Measurements from ENCODE around the gene DPP6. TPM values are rescaled to one million over a fixed set of nuclear protein-coding genes. Genes with fewer than 3 reads are reported as not detected.

Gene DPP6
- total RNA-seq, 4 donors from 2014 or later, result 1.8 to 33.7 (median 6.4) TPM

DNA sequence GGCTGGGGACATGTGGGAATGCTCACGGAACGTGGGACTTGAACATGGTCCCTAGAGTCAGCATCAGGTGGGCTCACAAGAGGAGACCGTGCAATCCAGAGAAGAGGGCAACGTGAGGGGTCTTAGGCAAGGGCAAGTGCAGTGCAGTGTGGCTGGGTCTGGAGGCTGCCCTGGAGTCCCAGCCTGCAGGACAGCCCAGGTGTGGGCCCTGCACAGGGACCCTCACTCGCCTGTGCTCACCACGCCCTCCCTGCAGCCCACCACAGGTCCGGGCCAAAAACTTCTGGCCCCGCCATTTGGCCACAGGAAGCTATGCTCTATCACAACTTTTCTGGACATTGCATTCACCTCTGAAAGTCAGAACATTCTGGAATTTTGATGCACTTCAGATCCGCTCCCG lies 817.2 kb downstream of the DPP6 start:
- DNase-seq, result no peak
- H3K36me3 ChIP-seq, result no peaks in the 10 kb centered on the region
- no peak for TF ChIP-seq POLR2AphosphoS5 (IDR thresholded peaks at IDR 0.05)
- H3K4me1 ChIP-seq, result no peaks in the 10 kb centered on the region
- H3K27ac ChIP-seq, result no peak overlapping the region
- peaks cover 24% of the 10 kb centered on the region for H3K27me3 ChIP-seq
- intact Hi-C loops (cut with DNase I; ENCODE audit: low total_unique reads) (no loop called here), in situ Hi-C loops (cut with MboI; ENCODE audit: low pct_ligation_motif_present in 1 of 4, low pct_unique_long_range_greater_than_20kb in 1 of 4, low sequenced_read_pairs in 3 of 4) (no loop called here)
- H3K4me3 ChIP-seq, result no peak overlapping the region
- H3K9me3 ChIP-seq, result no peaks in the 10 kb centered on the region
- 70 to 84% methylated on average over 4 to 10 of the region's 10 CpGs for WGBS, 2 donors (ENCODE audit: low coverage in 1 of 2)

DNA sequence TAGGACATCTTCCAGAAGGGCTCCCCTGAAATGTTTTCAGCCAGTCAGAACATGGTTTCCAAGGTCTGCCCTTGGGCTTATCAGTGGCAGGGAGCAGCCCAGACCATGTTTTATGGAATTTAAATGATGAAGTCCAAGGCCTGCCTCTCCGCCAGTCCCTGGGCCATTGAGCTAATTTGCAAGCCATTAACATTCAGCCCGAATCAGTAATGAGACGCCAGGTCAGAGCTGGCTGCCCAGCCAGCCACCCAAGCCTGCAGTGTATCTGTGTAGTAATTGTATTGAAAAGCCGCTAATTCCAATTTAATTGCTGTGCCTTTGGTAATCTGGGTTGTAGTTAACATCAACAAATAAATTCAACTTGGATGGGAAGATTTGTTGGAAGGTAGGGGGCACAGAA lies 819.3 kb downstream of the DPP6 start:
- no peaks in the 10 kb centered on the region for H3K4me1 ChIP-seq
- no peaks in the 10 kb centered on the region for H3K36me3 ChIP-seq
- no peak overlapping the region for H3K27ac ChIP-seq
- no peak overlapping the region for H3K4me3 ChIP-seq
- no peak for TF ChIP-seq POLR2AphosphoS5 (IDR thresholded peaks at IDR 0.05)
- TF ChIP-seq POLR2A (IDR thresholded peaks at IDR 0.05), result no peak
- no peak for TF ChIP-seq CTCF (IDR thresholded peaks at IDR 0.05)
- TF ChIP-seq EP300 (IDR thresholded peaks at IDR 0.05; ENCODE audit: low read depth), result no peak
- in situ Hi-C loops (cut with MboI; ENCODE audit: low pct_ligation_motif_present in 1 of 4, low pct_unique_long_range_greater_than_20kb in 1 of 4, low sequenced_read_pairs in 3 of 4), result no loop called here
- DNase-seq, result no peak
- peaks cover 22% of the 10 kb centered on the region for H3K27me3 ChIP-seq
- 79% methylated on average over 4 of the region's 4 CpGs; no CpG with 5 or more reads in 1 of the 2 donors for WGBS, 2 donors (ENCODE audit: low coverage in 1 of 2)
- no peaks in the 10 kb centered on the region for H3K9me3 ChIP-seq
- intact Hi-C loops (cut with DNase I; ENCODE audit: low total_unique reads), result no loop called here

- H3K27me3 ChIP-seq, result peaks cover 22% of the 10 kb centered on the region
- no peaks in the 10 kb centered on the region for H3K9me3 ChIP-seq
- in situ Hi-C loops (cut with MboI; ENCODE audit: low pct_ligation_motif_present in 1 of 4, low pct_unique_long_range_greater_than_20kb in 1 of 4, low sequenced_read_pairs in 3 of 4) (no loop called here), intact Hi-C loops (cut with DNase I; ENCODE audit: low total_unique reads) (no loop called here)
- TF ChIP-seq EP300 (IDR thresholded peaks at IDR 0.05; ENCODE audit: low read depth) (no peak), POLR2AphosphoS5 (IDR thresholded peaks at IDR 0.05) (no peak)
- no peak for DNase-seq
- H3K36me3 ChIP-seq, result no peaks in the 10 kb centered on the region
- H3K27ac ChIP-seq, result no peak overlapping the region
- WGBS, 2 donors (ENCODE audit: low coverage in 1 of 2), result 90% methylated on average over 20 of the region's 20 CpGs; no CpG with 5 or more reads in 1 of the 2 donors
- no peak overlapping the region for H3K4me3 ChIP-seq
- no peaks in the 10 kb centered on the region for H3K4me1 ChIP-seq
Measured at GRCh38 chr7:154871928-154872750, 819.9 kb downstream of the DPP6 start.

DNA sequence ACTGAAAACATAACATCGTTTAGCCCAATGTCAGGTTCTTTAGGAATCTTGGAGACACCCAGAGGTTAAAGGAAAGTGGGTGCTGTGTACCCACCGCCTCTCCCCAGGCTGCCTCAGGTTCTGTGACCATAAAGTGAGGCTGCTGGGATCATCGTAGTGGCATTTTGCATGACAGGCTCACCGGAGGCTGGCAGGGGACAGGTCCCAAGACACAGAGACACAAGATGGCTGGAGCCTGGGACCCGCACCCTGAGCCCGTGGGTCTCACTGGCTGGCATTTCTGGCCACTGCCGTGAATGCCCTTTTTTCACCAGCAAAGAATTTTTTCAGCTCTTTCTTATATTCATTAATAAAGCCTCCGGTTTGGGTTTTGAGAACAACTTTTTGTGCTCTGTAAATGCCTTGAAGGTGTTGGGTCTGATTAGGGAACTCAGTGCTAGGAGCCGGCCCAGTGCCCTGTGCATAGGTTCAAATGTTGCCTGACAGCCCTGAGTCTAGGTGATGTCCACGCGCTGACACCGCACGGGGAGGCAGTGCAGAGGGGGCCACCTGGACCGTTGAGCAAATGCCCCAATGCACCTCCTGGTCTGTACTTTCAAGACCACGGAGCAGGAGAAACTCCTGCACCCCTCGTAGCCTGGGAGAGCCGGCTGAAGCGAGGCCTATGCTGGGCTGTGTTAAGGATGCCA lies 820.8 kb downstream of the DPP6 start:
- Histone ChIP-seq H3K4me3 (no peak overlapping the region), H3K27me3 (peaks cover 21% of the 10 kb centered on the region), H3K36me3 (no peaks in the 10 kb centered on the region), H3K27ac (no peak overlapping the region), H3K4me1 (no peaks in the 10 kb centered on the region), H3K9me3 (no peaks in the 10 kb centered on the region)
- intact Hi-C loops (cut with DNase I; ENCODE audit: low total_unique reads) (no loop called here), in situ Hi-C loops (cut with MboI; ENCODE audit: low pct_ligation_motif_present in 1 of 4, low pct_unique_long_range_greater_than_20kb in 1 of 4, low sequenced_read_pairs in 3 of 4) (no loop called here)
- 90% methylated on average over 18 of the region's 18 CpGs; no CpG with 5 or more reads in 1 of the 2 donors for WGBS, 2 donors (ENCODE audit: low coverage in 1 of 2)
- DNase-seq, result no peak
- TF ChIP-seq POLR2AphosphoS5 (IDR thresholded peaks at IDR 0.05), result no peak
- TF ChIP-seq CTCF (IDR thresholded peaks at IDR 0.05), result no peak
- TF ChIP-seq EP300 (IDR thresholded peaks at IDR 0.05; ENCODE audit: low read depth), result no peak
- TF ChIP-seq POLR2A (IDR thresholded peaks at IDR 0.05), result no peak

- Histone ChIP-seq H3K9me3 (no peaks in the 10 kb centered on the region), H3K4me3 (no peak overlapping the region), H3K27me3 (peaks cover 15% of the 10 kb centered on the region), H3K27ac (no peak overlapping the region), H3K36me3 (no peaks in the 10 kb centered on the region), H3K4me1 (no peaks in the 10 kb centered on the region)
- TF ChIP-seq CTCF (IDR thresholded peaks at IDR 0.05) (no peak), POLR2AphosphoS5 (IDR thresholded peaks at IDR 0.05) (no peak), EP300 (IDR thresholded peaks at IDR 0.05; ENCODE audit: low read depth) (no peak), POLR2A (IDR thresholded peaks at IDR 0.05) (no peak)
- WGBS, 2 donors (ENCODE audit: low coverage in 1 of 2), result 87 to 89% methylated on average over 6 to 10 of the region's 10 CpGs
- intact Hi-C loops (cut with DNase I; ENCODE audit: low total_unique reads) (no loop called here), in situ Hi-C loops (cut with MboI; ENCODE audit: low pct_ligation_motif_present in 1 of 4, low pct_unique_long_range_greater_than_20kb in 1 of 4, low sequenced_read_pairs in 3 of 4) (no loop called here)
- no peak for DNase-seq
Measured at GRCh38 chr7:154873500-154874121, 821.4 kb downstream of the DPP6 start.

Measured in transverse colon (tissue), 4 donors.